Astrocyte of the hippocampus (primary cell): Measurements from ENCODE around the gene SHC2.
"Not testable (repeated sequence)": the region's sequence is repeated elsewhere in the genome, so short reads cannot be mapped to it uniquely, and the experiment has no call there.

ENCODE experiments used
- DNase-seq: peaks from one replicate; pipeline ENCODE4 v3.0.0; 2011; ENCODE audit warnings: low read depth, low spot score

The SHC2 gene

DNA sequence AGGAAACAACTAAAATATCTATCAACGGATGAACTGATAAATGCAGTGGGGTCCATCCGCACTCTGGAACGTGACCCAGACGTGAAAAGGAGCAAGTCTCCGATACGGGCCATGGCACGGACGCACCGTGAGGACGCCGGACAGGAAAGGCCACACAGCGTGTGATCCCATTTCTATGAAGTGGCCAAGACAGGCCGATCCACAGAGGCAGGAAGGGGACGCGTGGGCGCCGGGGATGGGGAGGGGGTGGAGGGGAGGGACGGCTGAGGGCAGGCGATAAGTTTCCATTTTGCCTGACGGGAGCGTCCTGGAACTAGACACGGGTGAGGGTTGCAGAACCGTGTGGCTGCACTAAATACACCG lies 13.8 kb downstream of the SHC2 start:
- no peak for DNase-seq

DNA sequence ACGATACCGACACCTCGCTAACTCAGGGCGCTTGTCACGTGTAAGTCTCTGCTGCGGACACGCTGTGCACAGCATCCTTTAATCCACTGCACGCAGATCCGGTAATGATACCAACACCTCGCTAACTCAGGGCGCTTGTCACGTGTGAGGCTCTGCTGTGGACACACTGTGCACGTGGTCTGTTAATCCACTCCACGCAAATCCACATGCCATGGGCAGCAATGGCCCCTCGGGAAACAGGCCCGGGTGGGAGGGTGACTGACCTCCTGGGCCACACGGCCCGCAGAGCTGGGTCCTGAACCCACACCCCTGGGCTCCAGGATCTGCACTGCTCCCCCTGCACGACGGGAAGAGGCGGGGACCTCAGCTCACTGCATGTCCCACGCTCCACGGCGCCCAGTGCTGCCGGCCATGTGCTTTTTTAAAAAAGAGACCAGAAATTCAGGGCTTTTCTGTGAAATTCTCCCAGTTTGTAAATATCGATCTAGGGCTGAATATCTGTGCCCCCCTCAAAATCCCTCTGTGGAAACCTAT lies 16.1 kb downstream of the SHC2 start:
- no peak for DNase-seq

DNA sequence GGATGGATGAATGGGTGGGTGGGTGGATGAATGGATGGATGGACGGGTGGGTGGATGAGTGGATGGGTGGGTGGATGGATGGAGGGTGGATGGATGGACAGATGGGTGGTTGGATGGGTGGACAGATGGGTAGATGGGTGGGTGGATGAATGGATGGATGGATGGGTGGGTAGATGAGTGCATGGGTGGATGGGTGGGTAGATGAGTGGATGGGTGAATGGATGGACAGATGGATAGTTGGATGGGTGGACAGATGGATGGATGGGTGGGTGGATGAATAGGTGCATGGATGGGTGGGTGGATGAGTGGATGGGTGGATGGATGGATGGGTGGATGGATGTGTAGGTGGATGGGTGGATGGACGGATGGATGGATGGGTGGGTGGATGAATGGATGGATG lies 17.8 kb downstream of the SHC2 start:
- DNase-seq = no peak

DNA sequence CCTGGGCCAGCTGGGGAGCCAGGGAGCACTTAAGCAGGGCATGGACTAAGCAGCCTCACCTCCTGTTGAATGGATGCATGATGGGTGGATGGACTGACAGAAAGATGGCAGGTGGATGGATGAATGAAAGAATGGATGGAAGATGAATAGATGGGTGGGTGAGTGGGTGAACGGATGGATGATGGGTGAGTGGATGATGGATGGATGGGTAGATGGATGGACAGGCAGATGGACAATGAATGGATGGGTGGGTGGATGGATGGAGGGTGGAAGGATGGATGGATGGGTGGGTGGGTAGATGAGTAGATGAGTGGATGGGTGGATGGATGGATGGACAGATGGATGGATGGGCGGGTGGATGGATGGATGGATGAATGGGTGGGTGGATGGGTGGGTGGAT lies 18.7 kb downstream of the SHC2 start:
- no peak for DNase-seq

DNA sequence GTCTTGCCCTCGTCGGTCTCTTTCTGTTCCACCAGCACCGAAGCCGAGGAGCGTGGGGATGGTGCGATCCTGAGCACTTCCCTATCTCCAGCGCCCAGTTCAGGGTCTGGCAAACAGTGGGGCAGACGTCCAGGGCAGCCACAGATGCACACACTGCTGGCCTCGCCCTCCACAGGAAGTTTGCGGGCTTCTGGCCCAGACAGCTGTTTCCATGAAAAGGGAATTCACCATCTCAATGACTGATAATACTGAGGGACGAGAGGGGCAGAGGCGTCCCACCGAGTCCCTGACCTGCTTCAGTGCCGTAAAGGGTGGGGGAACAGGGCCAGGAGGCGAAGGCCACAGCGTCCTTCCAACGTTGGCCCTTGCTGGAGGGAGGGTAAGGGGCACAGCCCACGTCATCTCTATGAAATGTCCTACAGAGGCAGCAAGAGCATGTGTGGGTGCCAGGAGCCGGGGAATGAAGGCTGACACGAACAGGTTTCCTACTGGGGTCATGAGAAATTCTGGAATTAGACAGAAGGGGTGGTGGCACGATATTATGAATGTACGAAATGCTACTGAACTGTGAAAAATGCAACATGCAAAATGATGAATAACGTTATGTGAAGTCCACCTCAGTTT lies 19.5 kb downstream of the SHC2 start:
- DNase-seq = no peak

DNA sequence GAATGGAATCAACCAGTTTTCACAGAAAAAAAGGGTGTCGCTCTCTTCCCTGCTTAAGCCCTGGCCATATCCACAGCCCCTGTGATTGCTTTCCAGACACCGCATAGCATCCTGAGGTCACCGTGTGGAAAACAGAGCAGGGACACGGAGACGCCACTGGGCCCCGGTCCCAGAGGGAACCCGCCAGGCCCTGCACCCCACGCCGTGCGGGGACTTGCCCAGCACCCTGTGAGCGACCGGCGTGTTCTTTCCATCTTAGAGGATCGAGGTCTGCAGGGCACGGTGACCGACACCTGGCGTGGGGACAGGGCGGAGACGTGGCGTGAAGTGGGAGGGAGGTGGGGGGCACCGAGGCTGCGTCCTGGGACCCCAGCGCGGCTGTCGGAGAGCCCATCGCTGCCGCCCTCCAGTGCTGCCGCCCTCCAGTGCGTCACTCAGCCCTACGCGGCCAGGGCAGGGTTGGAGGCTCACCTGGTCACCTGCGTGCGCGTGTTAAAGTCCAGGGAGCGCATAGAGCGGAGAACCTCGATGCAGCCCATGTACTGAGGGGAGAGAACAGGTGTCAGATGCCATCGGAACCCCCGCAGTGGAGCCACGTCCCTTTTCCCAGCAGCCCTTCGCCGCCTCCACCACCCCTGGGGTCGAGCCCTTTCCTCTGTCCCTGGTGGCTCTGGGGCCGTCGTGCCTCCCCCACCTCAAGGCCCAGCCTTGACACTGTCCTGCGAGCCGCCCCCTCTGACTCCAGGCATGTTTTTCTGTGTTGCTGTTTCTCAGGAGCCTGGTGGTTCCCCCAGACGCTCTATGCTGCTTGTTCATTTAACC lies 20.2 kb downstream of the SHC2 start:
- DNase-seq = no peak

DNA sequence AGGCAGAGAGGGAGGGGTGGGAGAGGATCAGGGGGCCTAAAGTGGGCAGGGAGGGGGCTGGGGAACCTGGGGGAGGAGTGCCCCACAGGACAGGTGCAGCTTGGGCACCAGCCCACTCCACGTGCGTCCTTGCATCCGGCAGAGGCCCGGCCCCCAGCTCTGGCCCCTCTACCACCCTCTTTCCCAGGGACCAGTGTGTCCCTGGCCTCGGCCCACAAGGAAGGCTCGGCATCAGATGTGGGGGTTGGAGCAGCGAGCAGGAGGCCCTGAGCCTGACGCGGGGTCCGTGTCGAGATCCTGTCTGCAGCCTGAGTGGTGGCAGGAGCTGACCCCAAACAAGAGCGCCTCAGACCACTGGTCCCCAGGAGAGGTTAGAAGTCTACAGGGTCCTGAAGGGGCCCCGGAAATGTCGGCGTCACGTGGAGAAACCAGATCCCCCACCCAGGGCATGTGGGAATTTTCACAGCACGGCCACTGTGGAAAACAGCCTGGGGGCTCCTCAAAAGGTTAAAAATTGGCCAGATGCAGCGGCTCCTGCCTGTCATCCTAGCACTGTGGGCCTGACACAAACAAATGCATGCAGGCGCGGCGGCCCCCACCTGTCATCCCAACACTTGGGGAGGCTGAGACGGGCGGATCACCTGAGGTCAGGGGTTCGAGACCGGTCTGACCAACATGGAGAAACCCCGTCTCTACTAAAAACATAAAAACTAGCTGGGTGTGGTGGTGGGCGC lies 21.5 kb downstream of the SHC2 start:
- no peak for DNase-seq

DNA sequence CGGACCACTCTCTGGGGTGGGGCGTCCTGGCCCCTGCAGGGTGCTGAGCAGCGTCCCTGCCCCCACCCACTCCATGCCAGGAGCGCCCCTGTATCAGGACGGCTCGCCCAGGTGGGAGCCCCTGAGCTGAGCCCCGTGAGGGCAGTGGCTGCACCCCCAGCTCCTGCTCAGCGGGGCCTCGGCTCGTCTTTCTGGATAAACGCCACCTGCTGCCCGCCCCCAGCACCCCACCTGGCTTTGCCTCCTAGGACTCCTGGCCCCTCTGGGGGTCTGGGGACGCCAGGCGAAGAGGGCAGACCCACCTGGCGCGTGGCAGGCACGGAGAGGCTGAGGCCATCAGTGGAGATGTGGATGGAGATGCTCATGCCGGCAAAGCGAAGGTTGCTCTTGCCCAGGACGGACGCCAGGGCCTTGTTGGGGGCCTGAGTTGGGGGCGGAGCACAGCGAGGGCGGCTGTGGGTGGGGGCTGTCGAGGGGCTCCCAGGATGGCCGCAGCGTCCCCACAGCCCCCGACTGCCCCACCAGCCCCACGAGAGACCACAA lies 22.3 kb downstream of the SHC2 start:
- no peak for DNase-seq

DNA sequence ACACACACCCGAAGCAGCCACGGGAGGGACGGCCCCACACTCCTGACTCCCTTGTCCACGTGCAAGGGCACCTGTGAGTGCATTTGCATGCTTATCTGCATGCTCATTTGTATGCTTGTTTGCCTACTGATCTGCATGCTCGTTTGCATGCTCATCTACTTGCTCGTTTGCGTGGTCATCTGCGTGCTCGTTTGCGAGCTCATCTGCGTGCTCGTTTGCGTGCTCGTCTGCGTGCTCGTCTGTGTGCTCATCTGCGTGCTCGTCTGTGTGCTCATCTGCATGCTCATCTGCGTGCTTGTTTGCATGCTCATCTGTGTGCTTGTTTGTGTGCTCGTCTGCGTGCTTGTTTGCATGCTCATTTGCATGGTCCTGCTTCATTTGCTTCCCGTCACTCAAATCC lies 23.8 kb downstream of the SHC2 start:
- no peak for DNase-seq

DNA sequence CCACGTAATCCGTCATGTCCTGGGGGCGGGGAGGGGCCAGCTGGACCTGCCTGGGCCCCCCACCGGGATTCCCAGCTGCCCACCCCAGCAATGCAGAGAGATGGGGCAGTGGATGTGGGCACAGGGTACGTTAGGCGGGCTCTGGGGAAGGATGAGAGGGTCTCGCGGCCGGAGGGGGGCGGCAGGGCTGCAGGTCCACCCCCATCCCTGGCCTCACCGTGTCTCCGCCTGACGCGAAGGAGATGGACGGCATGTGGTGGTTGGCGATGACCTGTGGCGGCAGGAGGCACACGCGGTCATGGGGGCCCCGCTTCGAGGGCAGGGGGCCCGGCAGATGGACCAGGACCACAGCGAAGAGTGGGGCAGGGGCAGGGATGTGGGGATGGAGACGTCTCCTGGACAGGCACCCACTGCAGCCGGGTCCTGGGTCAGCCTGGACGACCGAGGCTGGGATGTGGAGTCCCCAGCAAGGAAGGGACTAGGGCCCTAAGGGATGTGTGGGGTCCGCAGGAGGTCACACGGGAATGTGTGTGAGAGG lies 24.4 kb downstream of the SHC2 start:
- DNase-seq = no peak

DNA sequence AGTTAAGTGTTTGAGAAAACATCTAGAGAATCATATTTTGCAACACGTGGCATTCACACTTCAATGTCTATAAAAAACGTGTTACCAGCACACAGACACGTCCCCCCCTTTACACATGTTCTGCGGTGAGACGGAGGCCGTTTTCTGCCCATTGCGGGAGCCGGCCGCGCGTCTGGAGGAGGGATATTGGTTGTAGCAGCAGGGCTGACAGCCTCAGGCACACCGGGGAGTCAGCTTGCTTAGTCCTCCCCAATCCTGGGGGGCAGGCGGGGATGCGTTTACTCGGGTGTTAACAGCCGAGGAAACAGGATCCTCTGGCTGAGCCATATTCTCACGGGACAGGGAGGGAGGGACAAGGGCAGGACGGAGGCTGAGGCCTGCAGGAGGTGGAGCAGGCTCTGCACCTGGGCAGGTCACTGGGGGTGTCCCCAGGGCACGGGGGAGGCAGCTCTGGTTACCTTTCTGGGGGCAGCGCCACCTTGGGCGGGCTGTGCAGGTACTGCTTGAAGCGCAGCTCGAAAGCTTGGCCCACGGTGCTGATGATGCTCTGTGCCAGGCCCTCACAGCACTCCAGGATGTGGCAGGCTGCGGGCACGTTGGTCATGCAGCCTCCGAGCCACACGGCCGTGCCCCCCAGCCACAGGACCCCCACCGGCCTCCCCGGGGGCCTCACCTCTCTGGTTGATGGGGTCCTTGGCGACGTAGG lies 25.0 kb downstream of the SHC2 start:
- DNase-seq = no peak

DNA sequence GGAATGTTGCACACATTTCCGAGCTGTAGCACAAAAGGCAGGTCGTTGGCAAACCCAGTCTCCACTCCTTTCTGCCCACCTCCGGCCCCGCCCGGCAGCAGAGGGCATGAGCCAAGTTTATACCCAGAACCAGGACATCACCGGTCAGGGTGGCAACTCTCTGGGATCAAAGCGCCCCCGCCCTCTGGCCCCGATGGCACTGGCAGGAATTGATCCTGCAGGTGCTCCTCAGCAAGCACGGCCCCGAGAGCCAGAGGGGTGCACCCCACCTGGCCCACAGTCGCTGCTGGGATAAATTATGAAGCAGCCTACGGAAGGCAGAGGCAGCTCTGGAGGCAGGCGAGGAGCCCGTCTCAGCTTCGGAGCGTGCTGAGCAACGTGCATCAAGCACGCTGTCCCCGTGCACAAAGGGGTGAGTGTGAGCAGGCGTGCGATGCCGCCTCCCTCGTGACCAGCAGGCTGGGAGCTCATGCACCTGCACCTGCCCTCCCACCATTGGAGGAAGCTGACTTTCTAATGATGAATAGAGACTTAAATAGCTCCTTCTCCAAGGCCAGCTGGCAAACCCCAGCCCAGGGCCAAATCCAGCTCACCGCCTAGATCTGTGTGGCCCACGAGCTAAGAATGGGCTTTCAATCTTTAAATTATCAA lies 25.7 kb downstream of the SHC2 start:
- DNase-seq = no peak

DNA sequence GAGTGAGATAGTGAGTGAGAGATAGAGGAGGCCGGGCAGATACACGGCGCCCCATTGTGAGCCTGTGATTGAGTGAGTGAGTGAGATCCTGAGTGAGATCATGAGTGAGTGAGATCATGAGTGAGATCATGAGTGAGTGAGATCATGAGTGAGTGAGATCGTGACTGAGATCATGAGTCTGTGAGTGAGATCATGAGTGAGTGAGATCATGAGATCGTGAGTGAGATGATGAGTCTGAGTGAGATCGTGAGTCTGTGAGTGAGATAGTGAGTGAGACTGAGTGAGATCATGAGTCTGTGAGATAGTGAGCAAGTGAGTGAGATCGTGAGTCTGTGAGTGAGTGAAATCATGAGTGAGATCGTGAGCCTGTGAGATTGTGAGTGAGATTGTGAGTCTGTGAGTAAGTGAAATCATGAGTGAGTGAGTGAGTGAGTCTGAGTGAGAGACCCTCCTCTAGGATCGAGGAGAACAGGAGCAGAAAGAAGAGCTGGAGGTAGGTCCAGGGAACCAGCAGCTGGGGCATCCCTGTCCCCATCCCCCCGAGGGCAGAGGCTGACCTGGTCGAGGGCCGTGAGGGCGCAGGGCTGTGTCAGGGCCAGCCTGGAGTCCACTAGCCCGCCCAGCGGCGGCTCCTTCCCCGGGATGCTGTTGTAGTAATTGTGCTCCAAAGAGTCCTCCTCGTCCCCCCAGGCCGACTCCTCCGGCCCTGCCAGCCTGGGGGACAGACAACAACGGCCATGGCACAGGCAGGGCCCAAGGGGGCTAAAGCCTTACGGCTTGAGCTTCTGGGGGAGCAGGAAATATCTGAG lies 26.5 kb downstream of the SHC2 start:
- DNase-seq = no peak

DNA sequence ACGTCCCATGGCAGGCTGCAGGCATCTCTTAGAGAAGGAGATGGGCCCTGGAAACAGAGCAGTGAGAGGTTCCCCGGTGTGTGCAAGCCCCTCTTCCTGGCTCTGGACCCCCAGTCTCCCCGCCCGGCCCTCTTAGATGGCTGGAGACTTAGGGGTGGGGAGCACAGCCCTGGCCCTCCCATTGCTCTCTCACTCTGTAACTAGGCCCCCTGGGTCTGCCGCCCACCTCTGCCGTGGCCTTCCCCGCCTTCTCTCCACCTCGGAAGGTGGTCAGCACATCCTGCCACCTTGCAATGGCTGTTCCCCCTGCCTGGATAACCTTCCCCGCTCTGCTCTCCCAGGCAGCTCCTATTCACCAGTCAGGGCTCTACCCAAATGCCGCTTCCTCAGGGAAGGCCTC lies 30.1 kb downstream of the SHC2 start:
- no peak for DNase-seq

DNA sequence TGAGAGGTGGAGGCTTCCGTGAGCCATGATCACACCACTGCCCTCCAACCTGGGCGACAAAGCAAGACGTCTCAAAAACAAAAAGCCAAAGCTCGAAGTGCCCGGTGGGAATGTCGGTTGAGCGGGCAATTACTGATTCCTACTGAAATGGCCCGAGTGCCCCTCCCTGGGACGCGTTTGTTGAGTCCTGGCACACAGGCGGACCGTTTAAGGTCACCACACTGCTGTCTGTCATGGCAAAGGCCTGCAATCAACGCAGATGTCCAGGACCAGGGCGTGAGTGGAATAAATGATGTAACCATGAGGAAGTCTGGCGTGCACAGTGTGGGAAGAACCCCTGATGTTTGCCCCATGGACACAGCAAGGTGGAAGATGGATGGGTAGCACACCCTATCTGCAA lies 32.7 kb downstream of the SHC2 start:
- no peak for DNase-seq

DNA sequence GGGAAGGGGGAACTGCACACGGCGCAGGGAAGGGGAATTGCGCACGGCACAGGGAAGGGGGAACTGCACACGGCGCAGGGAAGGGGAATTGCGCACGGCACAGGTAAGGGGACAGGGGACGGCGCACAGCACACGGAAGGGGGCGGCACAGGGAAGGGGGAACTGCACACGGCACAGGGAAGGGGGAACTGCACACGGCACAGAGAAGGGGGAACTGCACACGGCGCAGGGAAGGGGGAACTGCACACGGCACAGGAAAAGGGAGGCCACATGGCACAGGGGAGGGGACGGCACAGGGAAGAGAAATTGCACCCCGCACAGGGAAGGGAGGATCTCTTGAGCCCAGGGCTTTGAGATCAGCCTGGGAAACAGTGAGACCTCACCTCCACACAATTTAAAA lies 33.2 kb downstream of the SHC2 start:
- DNase-seq = not testable (repeated sequence)

DNA sequence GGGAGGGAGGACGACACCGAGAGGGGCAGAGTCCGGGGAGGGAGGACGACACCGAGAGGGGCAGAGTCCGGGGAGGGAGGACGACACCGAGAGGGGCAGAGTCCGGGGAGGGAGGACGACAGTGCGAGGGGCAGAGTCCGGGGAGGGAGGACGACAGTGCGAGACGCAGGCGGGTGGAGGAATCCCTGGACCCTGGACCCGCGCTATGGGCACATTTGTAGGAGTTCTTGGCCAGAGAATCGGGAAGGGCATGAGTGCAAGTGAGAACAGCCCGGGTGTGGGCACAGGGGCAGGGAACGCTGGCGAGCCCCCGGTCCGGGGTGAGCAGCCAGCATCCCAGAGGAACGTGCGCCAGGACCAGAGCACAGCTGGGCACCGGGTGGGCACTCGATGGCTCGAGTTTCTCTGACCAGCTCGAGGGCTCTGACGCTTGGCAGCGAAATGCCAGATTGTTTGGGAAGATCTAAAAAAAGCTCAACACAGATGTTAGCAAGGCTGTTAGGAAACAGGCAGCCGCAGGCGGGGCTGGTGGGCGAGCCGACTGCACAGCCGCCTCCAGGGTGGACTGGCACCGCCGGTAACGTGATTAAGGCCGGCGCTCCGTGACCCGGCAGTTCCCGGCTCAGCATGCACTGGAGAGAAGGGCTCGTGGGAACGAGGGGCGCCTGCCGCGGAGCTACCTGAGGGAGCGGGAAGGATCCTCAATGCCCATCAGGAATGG lies 33.9 kb downstream of the SHC2 start:
- no peak for DNase-seq

DNA sequence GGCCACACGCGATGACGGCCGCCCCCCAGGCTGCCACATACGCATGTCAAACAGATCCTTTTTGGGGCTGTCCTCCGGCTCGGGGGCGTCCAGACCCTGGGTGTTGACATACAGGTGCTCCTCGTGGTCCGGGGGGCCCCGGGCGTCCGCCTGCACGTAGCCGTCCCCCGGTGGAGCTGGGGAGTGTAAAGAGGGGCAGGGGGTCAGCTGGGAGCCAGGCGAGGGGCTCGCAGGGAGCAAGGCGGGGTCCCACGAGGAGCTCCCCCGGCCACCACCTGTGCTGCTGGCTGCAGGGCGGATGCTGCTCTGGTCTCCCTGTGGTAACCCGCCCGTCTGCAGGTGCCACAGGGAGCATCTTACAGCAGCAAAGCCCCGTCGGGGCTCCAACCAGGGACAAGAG lies 35.8 kb downstream of the SHC2 start:
- DNase-seq = no peak

DNA sequence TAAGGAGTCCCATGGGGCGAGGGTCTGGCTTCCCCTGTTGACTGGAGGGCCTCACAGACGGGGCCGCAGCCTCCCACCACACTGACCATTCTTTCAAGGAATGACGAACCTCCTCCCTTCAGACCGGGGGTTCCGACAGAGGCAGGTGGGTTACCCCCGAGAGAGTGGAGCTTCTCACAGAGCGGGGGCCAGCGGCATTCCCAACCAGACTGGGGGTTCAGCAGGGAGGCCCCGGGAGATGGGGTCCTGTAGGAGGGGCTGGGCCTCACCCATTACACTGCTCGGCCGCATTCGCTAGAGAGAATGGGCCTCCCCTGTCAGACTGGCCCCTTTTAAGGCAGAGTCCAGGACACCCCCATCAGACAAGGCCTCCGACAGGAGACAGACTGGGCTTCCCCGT lies 36.3 kb downstream of the SHC2 start:
- DNase-seq = no peak
